Measurements from ENCODE around the gene HOXA9.

DNA sequence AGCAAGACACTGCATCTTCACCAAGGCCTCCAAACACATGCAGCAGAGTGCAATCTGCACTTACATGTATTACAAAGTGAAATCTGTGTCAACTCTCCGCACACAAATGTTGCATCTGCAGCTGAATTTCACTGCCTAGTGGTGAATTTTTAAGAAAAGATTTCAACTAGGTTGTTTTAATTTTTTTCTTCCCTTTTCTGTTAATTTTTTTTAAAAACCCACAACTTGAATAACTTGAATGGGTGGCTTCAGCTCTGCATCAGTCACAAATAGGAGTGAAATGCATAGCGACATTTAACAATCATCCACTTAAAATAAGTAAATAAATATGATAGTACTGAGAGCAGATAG, 28.6 kb upstream of the HOXA9 start:
- no peak for TF ChIP-seq POLR2A (IDR thresholded peaks at IDR 0.05; ENCODE audit: control extremely low read depth in 1 of 2, low read depth in 2 of 2, low read length in 2 of 2)
- no peak for TF ChIP-seq EP300 (IDR thresholded peaks at IDR 0.05; ENCODE audit: borderline replicate concordance in 1 of 2, low read depth in 2 of 2, low read length in 2 of 2)
- no peak for TF ChIP-seq POLR2AphosphoS5 (IDR thresholded peaks at IDR 0.05; ENCODE audit: low read depth, low read length)

Measured in H1 (cell line).